Measurements from ENCODE around the gene ANKRD44.

ANKRD44 gene

DNA sequence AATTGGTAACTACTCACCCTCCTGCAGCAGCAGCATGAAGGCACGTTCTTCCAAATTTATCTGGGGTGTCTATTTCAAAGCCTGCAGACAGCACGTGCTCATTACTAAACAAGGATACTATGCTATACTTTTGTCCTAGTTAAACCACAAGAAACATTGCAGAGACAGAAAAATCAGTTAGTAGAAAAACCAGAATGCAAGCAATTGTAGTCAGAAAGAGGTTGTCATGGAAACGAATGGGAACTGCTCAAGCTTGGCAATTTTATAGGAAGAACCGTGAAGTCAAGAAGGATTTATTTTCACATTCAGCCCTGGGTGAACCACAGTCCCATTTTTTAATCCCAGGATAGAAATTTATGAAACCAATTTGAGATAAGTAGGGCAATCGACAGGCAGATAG, 221.9 kb downstream of the ANKRD44 start:
- no peak for DNase-seq (ENCODE audit: extremely low read depth in 1 of 2, low read depth in 1 of 2)

- no peak for DNase-seq (ENCODE audit: extremely low read depth in 1 of 2, low read depth in 1 of 2)
These were observed 224.1 kb downstream of the ANKRD44 start for GRCh38 chr2:197086500-197086899.

DNA sequence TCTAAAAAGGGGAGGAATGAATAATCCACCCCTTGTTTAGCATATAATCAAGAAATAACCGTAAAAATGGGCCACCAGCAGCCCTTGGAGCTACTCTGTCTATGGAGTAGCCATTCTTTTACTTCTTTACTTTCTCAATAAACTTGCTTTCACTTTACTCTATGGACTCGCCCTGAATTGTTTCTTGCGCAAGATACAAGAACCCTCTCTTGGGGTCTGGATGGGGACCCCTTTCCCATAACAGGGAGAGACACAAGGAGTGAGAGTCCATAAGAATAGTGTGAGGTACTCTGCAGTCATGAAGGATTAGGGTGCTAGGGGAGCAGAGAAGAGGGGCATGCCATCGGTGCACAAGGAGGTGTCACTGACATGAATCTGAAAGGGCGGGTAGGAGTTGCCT, 224.9 kb downstream of the ANKRD44 start:
- DNase-seq (ENCODE audit: extremely low read depth in 1 of 2, low read depth in 1 of 2): no peak

DNA sequence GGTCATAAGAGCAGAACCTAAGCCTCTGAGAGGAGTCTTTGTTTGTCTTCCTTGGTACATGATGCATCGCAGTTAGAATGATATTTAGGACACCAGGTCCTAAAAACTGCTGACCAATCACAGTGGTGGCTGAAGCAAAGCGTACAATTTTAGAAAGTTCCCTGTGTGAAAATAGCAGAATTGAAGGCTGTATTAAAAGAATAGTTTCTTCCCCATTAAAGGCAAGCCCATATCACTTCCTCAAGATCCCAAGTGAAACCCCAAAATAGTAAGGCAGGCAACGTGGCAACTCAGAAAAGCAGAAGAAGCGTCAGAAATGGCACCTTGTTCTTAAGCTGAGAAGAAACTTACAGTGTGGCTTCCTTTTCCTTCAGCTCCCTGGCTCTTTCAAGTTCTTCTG, 229.3 kb downstream of the ANKRD44 start:
- no peak for DNase-seq (ENCODE audit: extremely low read depth in 1 of 2, low read depth in 1 of 2)

DNA sequence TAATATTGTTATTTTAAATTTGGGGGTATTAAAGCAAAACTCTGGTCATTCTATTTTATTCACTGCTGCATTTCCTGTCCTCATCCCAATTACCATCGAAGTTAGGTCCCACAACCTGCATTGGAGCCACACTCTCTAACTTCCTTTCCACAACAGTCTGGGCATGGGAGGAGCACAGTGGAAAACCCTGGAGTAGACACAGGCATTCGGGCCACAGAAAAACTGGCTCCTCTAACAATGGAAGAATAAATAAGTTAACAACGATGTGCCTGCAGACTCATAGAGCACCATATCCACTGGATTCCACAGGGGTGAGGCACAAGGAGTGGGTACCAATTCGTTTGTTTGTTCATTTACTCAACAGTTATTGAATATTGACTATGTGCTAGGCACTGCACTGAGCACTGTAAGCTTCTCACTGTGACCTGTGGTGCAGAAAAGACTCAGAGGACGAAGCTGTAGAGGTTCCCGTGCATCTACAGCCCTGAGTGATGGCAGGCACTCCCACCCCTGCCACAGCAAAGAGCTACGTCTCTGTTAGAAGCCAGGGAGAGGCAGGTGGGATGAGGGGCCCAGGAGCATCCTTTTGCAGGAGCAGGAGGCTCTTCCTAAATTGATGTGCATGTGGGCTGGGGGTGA, 229.9 kb downstream of the ANKRD44 start:
- DNase-seq (ENCODE audit: extremely low read depth in 1 of 2, low read depth in 1 of 2): no peak

GRCh38 chr2:197079832-197080555, 230.6 kb downstream of the ANKRD44 start:
- DNase-seq (ENCODE audit: extremely low read depth in 1 of 2, low read depth in 1 of 2): no peak

DNA sequence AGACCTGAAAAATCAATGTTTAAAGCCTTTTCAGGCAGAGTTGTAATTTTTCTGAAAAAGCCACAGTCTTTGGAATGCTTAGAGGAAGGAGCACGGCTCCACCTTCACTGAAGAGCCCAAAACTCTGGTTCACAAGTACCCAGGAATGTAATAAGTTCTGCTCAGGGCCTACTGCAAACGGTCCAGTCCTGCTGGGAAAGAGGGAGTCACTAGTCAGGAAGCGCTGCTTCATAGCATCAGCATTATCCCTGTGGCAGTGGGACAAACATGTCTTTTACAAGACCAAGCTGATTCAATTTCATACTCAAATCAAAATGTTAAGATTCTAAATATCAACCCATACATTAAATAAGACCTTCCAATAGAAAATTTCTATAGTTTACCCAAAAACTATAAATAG, 231.2 kb downstream of the ANKRD44 start:
- no peak for DNase-seq (ENCODE audit: extremely low read depth in 1 of 2, low read depth in 1 of 2)

- DNase-seq (ENCODE audit: extremely low read depth in 1 of 2, low read depth in 1 of 2): no peak
These were observed 232.0 kb downstream of the ANKRD44 start for GRCh38 chr2:197078535-197078934.

DNA sequence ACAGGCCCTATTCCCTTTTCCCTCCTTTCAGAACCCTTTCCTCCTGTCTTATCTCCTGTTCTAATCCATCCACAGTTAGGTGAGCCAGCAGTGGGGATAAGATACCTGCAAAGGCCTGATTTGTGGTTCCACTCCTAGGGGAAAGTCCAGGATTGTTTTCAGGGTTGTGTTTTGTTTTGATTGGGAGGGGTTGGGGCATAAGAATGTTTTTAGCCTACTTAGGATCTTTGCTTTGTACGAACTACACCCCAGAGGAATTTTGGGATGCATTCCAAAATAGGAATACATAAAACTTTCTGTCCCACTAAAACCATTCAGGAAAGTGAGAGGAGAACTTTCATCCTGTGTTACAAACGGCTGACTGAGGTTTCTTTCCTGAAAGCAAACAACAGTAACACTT, 233.2 kb downstream of the ANKRD44 start:
- no peak for DNase-seq (ENCODE audit: extremely low read depth in 1 of 2, low read depth in 1 of 2)

DNA sequence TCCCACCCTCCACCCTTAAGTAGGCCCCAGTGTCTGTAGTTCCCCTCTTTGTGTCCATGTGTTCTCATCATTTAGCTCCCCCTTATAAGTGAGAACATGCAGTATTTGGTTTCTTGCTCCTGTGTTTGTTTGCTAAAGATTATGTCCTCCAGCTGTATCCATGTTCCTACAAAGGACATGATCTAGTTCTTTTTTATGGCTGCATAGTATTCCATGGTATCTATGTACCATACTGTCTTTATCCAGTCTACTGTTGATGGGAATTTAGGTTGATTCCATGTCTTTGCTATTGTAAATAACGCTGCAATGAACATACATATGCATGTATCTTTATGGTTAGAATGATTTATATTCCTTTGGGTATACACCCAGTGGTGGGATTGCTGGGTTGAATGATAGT, 233.9 kb downstream of the ANKRD44 start:
- DNase-seq (ENCODE audit: extremely low read depth in 1 of 2, low read depth in 1 of 2): no peak

DNA sequence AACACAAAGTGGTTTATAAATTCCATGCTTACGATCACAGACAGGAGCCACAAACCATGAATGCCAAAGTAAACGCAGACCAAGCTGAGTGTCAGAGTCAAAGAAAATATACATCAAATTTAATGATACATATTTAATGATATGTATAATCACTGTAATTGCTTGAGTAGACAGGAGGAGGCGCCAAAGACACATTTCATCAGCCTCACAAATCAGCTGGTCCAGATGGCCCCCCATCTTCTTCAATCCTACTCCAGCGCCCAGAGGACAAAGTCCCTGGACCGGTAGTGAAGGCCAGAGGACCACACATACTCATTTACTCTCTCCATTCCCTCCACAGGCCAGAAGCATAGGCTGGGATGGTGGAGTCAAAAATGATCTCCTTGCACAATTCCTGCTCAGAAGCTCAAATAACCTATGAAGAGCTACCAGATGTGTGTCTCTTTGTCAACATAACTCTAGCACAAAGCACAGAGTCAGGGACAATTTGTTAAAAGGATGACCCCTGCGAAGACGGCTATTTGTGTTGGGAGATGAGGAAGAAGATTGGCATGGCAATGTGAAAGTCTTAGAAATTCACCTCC, 234.7 kb downstream of the ANKRD44 start:
- DNase-seq (ENCODE audit: extremely low read depth in 1 of 2, low read depth in 1 of 2): no peak

GRCh38 chr2:197075281-197075680, 235.3 kb downstream of the ANKRD44 start:
- DNase-seq (ENCODE audit: extremely low read depth in 1 of 2, low read depth in 1 of 2): no peak

DNA sequence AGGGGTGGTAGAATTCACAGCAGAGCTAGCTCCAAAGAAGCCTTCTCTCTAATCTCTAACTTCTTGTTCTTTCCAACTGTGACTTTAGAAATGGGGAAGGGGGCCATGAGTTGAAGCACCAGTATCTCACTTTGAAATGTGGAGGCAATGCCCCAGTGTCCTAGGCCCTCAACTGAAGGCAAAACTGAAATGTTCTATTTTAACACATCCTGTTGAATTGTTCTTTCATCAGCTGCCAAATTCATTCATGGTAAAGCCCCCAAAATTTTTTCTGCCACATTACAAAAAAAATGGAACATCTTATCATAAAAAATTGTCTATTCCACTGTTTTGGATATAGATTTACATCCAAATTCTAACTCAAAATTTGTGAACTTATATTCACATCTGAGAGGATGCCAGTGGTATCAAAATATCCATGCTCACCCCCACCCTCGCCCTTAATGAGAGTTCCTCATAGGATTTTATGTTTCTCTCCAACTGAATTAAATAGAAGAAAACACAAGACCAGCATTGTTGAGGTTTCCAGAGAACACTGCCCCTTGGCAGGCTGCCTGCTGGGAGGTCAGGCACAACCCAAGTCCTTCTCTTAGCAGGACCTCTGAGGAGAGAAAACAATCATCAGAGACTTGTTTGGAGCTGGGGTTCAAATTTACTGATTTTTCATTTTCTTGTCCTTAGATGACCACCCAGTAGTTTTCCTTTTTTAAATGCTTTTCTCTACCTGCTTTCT, 236.7 kb downstream of the ANKRD44 start:
- DNase-seq (ENCODE audit: extremely low read depth in 1 of 2, low read depth in 1 of 2): no peak

- DNase-seq (ENCODE audit: extremely low read depth in 1 of 2, low read depth in 1 of 2): no peak
These were observed 237.3 kb downstream of the ANKRD44 start for GRCh38 chr2:197073270-197073669.

- DNase-seq (ENCODE audit: extremely low read depth in 1 of 2, low read depth in 1 of 2): no peak
These were observed 238.0 kb downstream of the ANKRD44 start for GRCh38 chr2:197072533-197072932.

GRCh38 chr2:197071790-197072436, 238.7 kb downstream of the ANKRD44 start:
- no peak for DNase-seq (ENCODE audit: extremely low read depth in 1 of 2, low read depth in 1 of 2)

DNA sequence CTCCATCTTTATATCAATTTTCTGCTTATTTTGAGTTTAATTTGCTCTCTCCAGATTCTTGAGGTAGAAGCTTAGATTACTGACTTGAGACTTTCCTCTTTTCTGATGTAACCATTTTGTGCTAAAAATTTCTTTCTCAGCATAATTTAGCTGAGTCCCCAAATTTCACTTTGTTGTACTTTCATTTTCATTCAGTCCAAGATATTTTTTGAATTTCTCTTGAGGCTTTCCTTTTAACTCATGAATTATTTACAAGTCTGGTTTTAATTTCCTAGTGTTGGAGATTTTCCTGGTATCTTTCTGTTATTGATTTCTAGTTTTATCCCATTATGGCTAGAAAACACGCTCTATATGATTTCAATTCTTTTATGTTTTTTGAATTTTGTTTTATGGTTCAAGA, 239.4 kb downstream of the ANKRD44 start:
- DNase-seq (ENCODE audit: extremely low read depth in 1 of 2, low read depth in 1 of 2): no peak

GRCh38 chr2:197069958-197070357, 240.6 kb downstream of the ANKRD44 start:
- DNase-seq (ENCODE audit: extremely low read depth in 1 of 2, low read depth in 1 of 2): no peak

- DNase-seq (ENCODE audit: extremely low read depth in 1 of 2, low read depth in 1 of 2): peak in 1 of 2 donors; percentile 5
These were observed 248.0 kb downstream of the ANKRD44 start for GRCh38 chr2:197062574-197062973.

- no peak for DNase-seq (ENCODE audit: extremely low read depth in 1 of 2, low read depth in 1 of 2)
These were observed 251.1 kb downstream of the ANKRD44 start for GRCh38 chr2:197059477-197059876.

- DNase-seq (ENCODE audit: extremely low read depth in 1 of 2, low read depth in 1 of 2): no peak
These were observed 251.7 kb downstream of the ANKRD44 start for GRCh38 chr2:197058777-197059300.
